DND-41 (cell line): ENCODE data around the gene SRSF3.

Source experiments
- EZH2 ChIP-seq: IDR thresholded peaks from 3 replicates; pipeline ENCODE4 v1.6.1; 2012; ENCODE audit warnings: borderline replicate concordance, low read depth, mild to moderate bottlenecking, moderate library complexity, low read length, inconsistent platforms; ENCODE audit not compliant: severe bottlenecking
- TF ChIP-seq, protein P1 (sequence below): IDR thresholded peaks from 2 replicates; pipeline ENCODE4 v1.5.1; 2012; ENCODE audit warnings: borderline replicate concordance, low read length, moderate library complexity, mild to moderate bottlenecking; ENCODE audit not compliant: poor library complexity, severe bottlenecking; ENCODE audit errors: extremely low read depth

DNA sequence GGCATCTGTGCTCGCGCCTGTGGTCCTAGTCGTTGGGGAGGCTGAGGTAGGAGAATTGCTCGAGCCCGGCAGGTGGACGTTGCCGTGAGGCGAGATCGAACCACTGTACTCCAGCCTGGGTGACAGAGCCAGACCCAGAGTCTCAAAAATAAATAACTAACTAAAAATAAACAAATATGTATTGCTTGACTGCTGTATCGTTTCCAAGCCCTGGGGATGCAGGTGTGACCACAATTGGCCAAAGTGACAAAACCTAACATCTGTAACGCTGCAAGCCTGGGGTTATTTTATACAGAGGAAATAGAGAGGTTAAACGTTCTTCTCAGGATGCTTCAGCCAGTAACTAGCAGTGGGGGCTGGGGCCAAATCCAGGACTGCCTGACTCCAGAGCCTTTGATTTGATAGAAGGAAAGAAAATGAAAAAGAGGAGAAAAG is 1.9 kb upstream of the SRSF3 start:
- TF ChIP-seq, protein P1, sequence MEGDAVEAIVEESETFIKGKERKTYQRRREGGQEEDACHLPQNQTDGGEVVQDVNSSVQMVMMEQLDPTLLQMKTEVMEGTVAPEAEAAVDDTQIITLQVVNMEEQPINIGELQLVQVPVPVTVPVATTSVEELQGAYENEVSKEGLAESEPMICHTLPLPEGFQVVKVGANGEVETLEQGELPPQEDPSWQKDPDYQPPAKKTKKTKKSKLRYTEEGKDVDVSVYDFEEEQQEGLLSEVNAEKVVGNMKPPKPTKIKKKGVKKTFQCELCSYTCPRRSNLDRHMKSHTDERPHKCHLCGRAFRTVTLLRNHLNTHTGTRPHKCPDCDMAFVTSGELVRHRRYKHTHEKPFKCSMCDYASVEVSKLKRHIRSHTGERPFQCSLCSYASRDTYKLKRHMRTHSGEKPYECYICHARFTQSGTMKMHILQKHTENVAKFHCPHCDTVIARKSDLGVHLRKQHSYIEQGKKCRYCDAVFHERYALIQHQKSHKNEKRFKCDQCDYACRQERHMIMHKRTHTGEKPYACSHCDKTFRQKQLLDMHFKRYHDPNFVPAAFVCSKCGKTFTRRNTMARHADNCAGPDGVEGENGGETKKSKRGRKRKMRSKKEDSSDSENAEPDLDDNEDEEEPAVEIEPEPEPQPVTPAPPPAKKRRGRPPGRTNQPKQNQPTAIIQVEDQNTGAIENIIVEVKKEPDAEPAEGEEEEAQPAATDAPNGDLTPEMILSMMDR = no peak
- no peak for TF ChIP-seq EZH2
